Adrenal gland (tissue), 5 donors: ENCODE data around the gene RTL10.

Experiments
- CTCF ChIP-seq, 6 experiments: fragments of 450-650 bp in 4 of 6; fragments of 200-600 bp in 2 of 6; sonication (generic) in 1 of 6; IDR thresholded peaks; 1 replicate in 5 of 6; 2 replicates in 1 of 6; pipeline versions ENCODE4 v1.5.1 to v1.8.0; 2016 to 2021; ENCODE audit warnings: antibody characterized with exemption in 6 of 6, mild to moderate bottlenecking in 2 of 6, moderate library complexity in 1 of 6
- POLR2A ChIP-seq, 2 donors: fragments of 450-650 bp; IDR thresholded peaks; one replicate each; pipeline ENCODE4 v1.6.1; 2017; ENCODE audit warnings: antibody characterized with exemption in 2 of 2, mild to moderate bottlenecking in 2 of 2, moderate library complexity in 1 of 2
- donor health status: DM: no; HTN: no; CAD: no.

- TF ChIP-seq CTCF (IDR thresholded peaks at IDR 0.05) (no peak), POLR2A (IDR thresholded peaks at IDR 0.05) (no peak)
Observed at GRCh38 chr22:19823902-19824211, 30.8 kb downstream of the RTL10 start.
